Colonic mucosa (tissue), 4 donors: ENCODE measurements around the gene TWF2. TPM values are rescaled to one million over a fixed set of nuclear protein-coding genes. Genes with fewer than 3 reads are reported as not detected.
A peak's percentile ranks its signal among the peaks of the same experiment; 100 is the strongest.
"Not testable (repeated sequence)": the region's sequence is repeated elsewhere in the genome, so short reads cannot be mapped to it uniquely, and the experiment has no call there.

Source experiments
- DNase-seq: peaks from one replicate; pipeline ENCODE4 v3.0.0-alpha.2; 2020
- H3K27ac ChIP-seq: fragments of 200-600 bp; one replicate; pipeline ENCODE4 v1.8.0; 2021
- H3K27me3 ChIP-seq: fragments of 200-600 bp; one replicate; pipeline ENCODE4 v1.8.0; 2021
- H3K36me3 ChIP-seq: fragments of 200-600 bp; one replicate; pipeline ENCODE4 v1.8.0; 2021
- H3K4me1 ChIP-seq: fragments of 200-600 bp; one replicate; pipeline ENCODE4 v1.8.0; 2021; ENCODE audit warnings: mild to moderate bottlenecking
- H3K4me3 ChIP-seq: fragments of 200-600 bp; one replicate; pipeline ENCODE4 v1.8.0; 2021
- H3K9ac ChIP-seq, 2 donors: one replicate each; pipeline ENCODE4 v1.7.0; 2013; ENCODE audit warnings: control low read depth in 2 of 2, low read depth in 2 of 2, low read length in 2 of 2
- H3K9me3 ChIP-seq: fragments of 200-600 bp; one replicate; pipeline ENCODE4 v1.8.0; 2021
- intact Hi-C: fragments of 100-400 bp; cut with DNase I; formaldehyde crosslinking; loops from one replicate; pipeline ENCODE4 v1.14.1; 2022
- total RNA-seq, 2 donors: library from RNA; stranded (reverse); fragmentation: NEBNext Ultra II Directional in 1 of 2; extraction: Animal tissue kit (Norgen Biotek cat#: 25700) in 1 of 2; gene quantifications; one replicate each; pipeline ENCODE4 v1.2.1, GENCODE V29; 2021
- TF ChIP-seq, protein P1 (sequence below): fragments of 200-600 bp; IDR thresholded peaks from one replicate; pipeline ENCODE4 v1.8.0; 2022; ENCODE audit warnings: antibody characterized with exemption, mild to moderate bottlenecking
- donor health status: healthy.
- donor health status: DM: no; HTN: no; CAD: no.
- donor health status: DM: no; HTN: no; CAD: no.

Gene TWF2
- total RNA-seq: 10 to 100 TPM; 44.2 to 45.0 TPM

DNA sequence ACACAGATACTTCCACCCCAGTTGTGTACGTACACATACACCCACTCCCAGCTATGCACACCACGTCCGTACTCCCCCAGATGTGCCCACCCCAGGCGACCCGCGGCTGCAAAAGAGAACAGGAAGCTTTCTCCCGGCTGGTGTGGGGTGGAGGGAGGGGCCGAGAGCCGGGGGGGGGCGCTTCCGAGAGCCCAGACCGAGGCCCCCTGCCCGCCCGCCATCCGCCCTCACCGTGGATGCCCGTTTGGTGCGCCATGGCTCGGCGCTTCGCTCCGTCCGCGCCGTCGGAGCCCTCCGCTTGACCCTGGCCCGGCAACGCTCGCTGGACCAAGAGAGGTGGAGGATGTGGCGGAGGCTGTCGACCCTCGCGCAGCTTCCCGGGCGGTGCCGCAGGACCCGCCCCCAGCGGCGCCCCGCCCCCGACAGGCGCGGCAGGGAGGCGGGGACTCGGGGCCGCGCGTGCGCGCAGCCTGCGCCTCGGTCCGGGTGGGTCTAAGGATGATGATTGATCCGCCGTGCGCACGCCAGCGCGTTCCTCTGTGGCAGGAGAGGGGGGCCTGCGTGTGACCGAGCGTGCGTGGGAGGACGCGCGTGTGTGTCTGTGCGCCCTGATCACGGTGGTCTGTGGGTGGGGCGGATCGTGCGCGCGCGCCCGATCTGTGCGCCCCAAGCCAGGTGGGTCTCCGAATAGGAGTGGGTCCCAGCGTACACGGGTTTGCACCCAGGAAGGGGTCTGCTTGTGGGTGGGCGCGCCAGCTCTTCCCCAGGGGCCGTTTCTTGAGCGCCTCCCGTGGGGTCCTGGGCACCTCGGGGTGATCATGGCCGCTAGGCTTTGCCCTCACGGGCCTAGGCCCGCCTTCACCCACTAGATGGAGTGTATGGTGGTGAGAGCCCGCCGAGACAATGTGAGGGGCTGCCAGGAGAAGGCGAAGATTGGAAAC lies at the start of gene TWF2:
TSS of gene TWF2 (minus strand) at position 398 of the 941 bp plus-strand sequence. CDS start at position 256, 142 bp downstream.
- peak; percentile 84 for DNase-seq
- no peaks in the 10 kb centered on the region for H3K36me3 ChIP-seq
- peaks cover 11% of the 10 kb centered on the region for H3K4me1 ChIP-seq
- intact Hi-C loops: loop anchor here (5.0 kb wide), 1 partner anchor 33 kb away; no protein-coding TSS in a partner anchor
- no peaks in the 10 kb centered on the region for H3K9me3 ChIP-seq
- H3K4me3 ChIP-seq: peak within 1 kb of the TSS; percentile 95
- H3K9ac ChIP-seq: peak within 1 kb of the TSS; percentile 90 to 97
- TF ChIP-seq, protein P1, sequence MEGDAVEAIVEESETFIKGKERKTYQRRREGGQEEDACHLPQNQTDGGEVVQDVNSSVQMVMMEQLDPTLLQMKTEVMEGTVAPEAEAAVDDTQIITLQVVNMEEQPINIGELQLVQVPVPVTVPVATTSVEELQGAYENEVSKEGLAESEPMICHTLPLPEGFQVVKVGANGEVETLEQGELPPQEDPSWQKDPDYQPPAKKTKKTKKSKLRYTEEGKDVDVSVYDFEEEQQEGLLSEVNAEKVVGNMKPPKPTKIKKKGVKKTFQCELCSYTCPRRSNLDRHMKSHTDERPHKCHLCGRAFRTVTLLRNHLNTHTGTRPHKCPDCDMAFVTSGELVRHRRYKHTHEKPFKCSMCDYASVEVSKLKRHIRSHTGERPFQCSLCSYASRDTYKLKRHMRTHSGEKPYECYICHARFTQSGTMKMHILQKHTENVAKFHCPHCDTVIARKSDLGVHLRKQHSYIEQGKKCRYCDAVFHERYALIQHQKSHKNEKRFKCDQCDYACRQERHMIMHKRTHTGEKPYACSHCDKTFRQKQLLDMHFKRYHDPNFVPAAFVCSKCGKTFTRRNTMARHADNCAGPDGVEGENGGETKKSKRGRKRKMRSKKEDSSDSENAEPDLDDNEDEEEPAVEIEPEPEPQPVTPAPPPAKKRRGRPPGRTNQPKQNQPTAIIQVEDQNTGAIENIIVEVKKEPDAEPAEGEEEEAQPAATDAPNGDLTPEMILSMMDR: peak; percentile 47
- H3K27ac ChIP-seq: peak within 1 kb of the TSS; percentile 91
- H3K27me3 ChIP-seq: no peaks in the 10 kb centered on the region

DNA sequence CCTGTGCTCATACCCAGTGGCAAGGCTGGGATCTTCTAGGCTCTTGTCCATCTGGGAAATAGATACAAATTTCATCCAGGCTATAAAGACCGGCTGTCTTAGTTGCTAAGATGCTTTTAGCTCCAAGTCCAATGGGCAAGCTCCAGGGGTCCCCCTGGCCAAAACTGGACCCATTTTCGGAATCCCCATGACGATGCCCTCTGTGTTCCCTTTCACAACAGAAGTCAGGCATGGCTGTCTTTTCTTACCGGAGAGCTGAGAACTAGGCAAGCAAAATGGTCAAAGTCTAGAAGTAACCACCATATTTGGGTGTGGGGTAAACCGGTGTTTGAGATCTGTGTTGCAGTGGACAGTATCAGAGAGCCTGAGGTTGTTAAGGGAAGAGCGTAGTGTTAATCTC lies 49.7 kb upstream of the TWF2 start:
- Histone ChIP-seq H3K27me3 (no peaks in the 10 kb centered on the region), H3K36me3 (peaks cover 7% of the 10 kb centered on the region), H3K4me3 (peak overlapping the region; percentile 75), H3K9me3 (no peaks in the 10 kb centered on the region), H3K9ac (peak overlapping the region in 1 of 2 donors; percentile 85), H3K27ac (peak overlapping the region; percentile 99), H3K4me1 (peaks cover 12% of the 10 kb centered on the region)
- TF ChIP-seq, protein P1: no peak
- intact Hi-C loops: no loop called here
- no peak for DNase-seq

DNA sequence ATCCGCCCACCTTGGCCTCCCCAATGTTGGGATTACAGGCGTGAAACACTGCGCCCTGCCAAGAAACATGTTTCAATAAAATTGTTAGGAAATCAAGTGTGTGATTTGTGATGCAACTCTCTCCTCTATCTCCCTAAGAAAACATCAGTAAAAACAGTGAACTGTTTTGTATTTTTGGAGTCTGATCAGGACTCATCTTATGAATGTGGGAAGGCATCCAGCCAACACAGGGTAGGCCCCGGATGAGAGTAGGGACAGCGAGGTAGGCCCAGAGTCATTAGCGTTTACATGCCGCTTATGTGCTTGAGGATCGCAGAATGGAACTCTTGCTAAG lies 47.8 kb upstream of the TWF2 start:
- Histone ChIP-seq H3K9ac (peak overlapping the region; percentile 88 to 90), H3K4me3 (peak overlapping the region; percentile 75), H3K9me3 (no peaks in the 10 kb centered on the region), H3K4me1 (peaks cover 12% of the 10 kb centered on the region), H3K36me3 (no peaks in the 10 kb centered on the region), H3K27me3 (no peaks in the 10 kb centered on the region), H3K27ac (peak overlapping the region; percentile 99)
- intact Hi-C loops: no loop called here
- TF ChIP-seq, protein P1: no peak
- no peak for DNase-seq

DNA sequence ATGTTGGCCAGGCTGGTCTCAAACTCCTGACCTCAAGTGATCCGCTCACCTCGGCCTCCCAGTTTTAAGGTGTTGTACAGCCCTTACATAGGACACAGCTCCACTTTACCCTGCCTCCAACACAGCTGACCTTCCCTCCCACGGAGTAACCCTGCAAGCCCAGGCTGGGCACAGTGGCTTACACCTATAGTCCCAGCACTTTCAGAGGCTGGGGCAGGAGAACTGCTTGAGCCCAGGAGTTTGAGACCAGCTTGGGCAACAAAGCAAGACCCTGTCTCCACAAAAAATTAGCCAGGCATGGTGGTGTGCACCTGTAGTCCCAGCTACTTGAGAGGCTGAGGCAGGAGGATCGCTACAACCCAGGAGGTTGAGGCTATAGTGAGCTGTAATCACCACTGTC lies 45.1 kb upstream of the TWF2 start:
- peak overlapping the region; percentile 50 for H3K27ac ChIP-seq
- H3K27me3 ChIP-seq, H3K4me3 ChIP-seq, H3K9me3 ChIP-seq, H3K36me3 ChIP-seq, H3K9ac ChIP-seq, DNase-seq, H3K4me1 ChIP-seq, intact Hi-C loops: not testable (repeated sequence)

DNA sequence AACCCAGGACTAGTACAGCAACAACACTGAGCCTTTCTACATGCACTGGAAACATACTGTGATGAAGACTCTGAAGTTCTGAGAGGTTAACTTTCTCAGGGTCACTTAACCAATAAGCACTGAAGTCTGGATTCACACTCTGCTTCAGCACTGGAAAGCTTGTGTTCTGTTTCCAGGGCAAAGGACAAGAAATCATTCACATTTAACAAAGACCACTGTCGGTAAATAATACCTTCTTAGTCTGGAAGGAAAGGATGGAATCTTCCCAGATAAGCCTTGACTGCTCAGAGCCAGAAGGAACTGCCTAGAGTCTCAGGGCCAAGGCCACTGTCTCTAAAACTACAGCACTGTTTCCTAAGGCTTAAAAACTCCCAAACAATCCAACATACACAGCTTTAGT lies 44.3 kb upstream of the TWF2 start:
- Histone ChIP-seq H3K9me3 (no peaks in the 10 kb centered on the region), H3K36me3 (no peaks in the 10 kb centered on the region), H3K27ac (no peak overlapping the region), H3K27me3 (no peaks in the 10 kb centered on the region), H3K9ac (no peak overlapping the region), H3K4me1 (no peaks in the 10 kb centered on the region), H3K4me3 (no peak overlapping the region)
- TF ChIP-seq, protein P1: no peak
- no peak for DNase-seq
- intact Hi-C loops: no loop called here
